Ovary (tissue), 9 donors: ENCODE data around the gene HDAC7. TPM values are rescaled to one million over a fixed set of nuclear protein-coding genes. Genes with fewer than 3 reads are reported as not detected.
A peak's percentile ranks its signal among the peaks of the same experiment; 100 is the strongest.

Source experiments
- DNase-seq, 5 donors: peaks; one replicate each; pipeline ENCODE4 v3.0.0-alpha.2; 2019 to 2020
- H3K27ac ChIP-seq, 2 donors: fragments of 200-600 bp; one replicate each; pipeline versions ENCODE4 v1.5.1 to v1.8.0; 2019 to 2022
- H3K27me3 ChIP-seq: fragments of 200-600 bp; one replicate; pipeline ENCODE4 v1.8.0; 2022
- H3K36me3 ChIP-seq: fragments of 200-600 bp; sonication (generic); one replicate; pipeline ENCODE4 v1.5.1; 2019
- H3K4me1 ChIP-seq: one replicate; pipeline ENCODE4 v1.8.1; 2013; ENCODE audit warnings: mild to moderate bottlenecking, moderate library complexity; ENCODE audit not compliant: insufficient read depth
- H3K4me3 ChIP-seq: fragments of 200-600 bp; sonication (generic); one replicate; pipeline ENCODE4 v1.5.1; 2017
- H3K9me3 ChIP-seq, 2 donors: fragments of 200-600 bp in 1 of 2; sonication (generic) in 1 of 2; one replicate each; pipeline versions ENCODE4 v1.5.1 to v1.8.1; 2013 to 2019; ENCODE audit warnings: mild to moderate bottlenecking in 1 of 2, moderate library complexity in 1 of 2
- CTCF ChIP-seq, 3 donors: fragments of 450-650 bp in 2 of 3; fragments of 200-600 bp in 1 of 3; IDR thresholded peaks; one replicate each; pipeline versions ENCODE4 v1.5.1 to v1.8.0; 2016 to 2022; ENCODE audit warnings: antibody characterized with exemption in 3 of 3, mild to moderate bottlenecking in 1 of 3
- EP300 ChIP-seq: sonication (generic); formaldehyde crosslinking; IDR thresholded peaks from one replicate; pipeline ENCODE4 v1.6.1; 2017; ENCODE audit warnings: antibody characterized with exemption
- POLR2A ChIP-seq: fragments of 450-650 bp; IDR thresholded peaks from one replicate; pipeline ENCODE4 v1.6.1; 2017; ENCODE audit warnings: antibody characterized with exemption, mild to moderate bottlenecking, moderate library complexity
- WGBS, 3 donors: extraction: QIAGEN DNeasy Blood & Tissue Kit in 1 of 3; methylation state at CpG; one replicate each; pipeline versions ENCODE4 v1.1.5 to v1.1.7; 2013 to 2017; 5-methylcytosine and 5-hydroxymethylcytosine counted together
- intact Hi-C, 4 donors: fragments of 100-400 bp; cut with DNase I; formaldehyde crosslinking; loops; one replicate each; pipeline versions ENCODE4 v1.11.0 to v1.15.1; 2022 to 2023
- polyA plus RNA-seq, 2 donors: library from polyadenylated mRNA; stranded (reverse); fragments of 200-250 nt in 1 of 2; fragments of 350-450 nt in 1 of 2; fragmentation: Illumina TruSeq in 1 of 2; extraction: RNeasy Lipid Tissue Mini Kit (QIAGEN cat#74804) in 1 of 2; gene quantifications; one replicate each; pipeline ENCODE4 v1.2.3, GENCODE V29; 2013 to 2014
- total RNA-seq, 7 donors: library from RNA; depleted of rRNA in 2 of 7; stranded (reverse); fragments of >200 nt in 2 of 7; fragmentation: NEBNext Ultra II Directional in 3 of 7; extraction: Animal tissue kit (Norgen Biotek cat#: 25700) in 3 of 7; gene quantifications; one replicate each; pipeline versions ENCODE4 v1.1.0 to v1.2.4, GENCODE V29; 2016 to 2023
- donor health status: DM: no; HTN: no; CAD: no; lungs with moderate emphysema.
- donor health status: DM: no; HTN: no; CAD: no.
- donor health status: Bipolar disorder and iron deficiency.
- donor health status: DM: yes; HTN: yes; CAD: no.
- donor health status: DM: no; HTN: no; CAD: no.
- donor health status: DM: yes; HTN: yes; CAD: no.

HDAC7 gene
- total and polyA plus RNA-seq, 9 donors: 40.1 to 151 (median 102) TPM

GRCh38 chr12:47839214-47839876 lies 19.6 kb upstream of the HDAC7 start:
- DNase-seq: no peak
- Histone ChIP-seq H3K27me3 (no peaks in the 10 kb centered on the region), H3K4me3 (no peak overlapping the region), H3K4me1 (peaks cover 6% of the 10 kb centered on the region), H3K36me3 (no peaks in the 10 kb centered on the region), H3K9me3 (no peaks in the 10 kb centered on the region), H3K27ac (no peak overlapping the region)
- WGBS, 3 donors: 85 to 91% (median 88%) methylated on average over 8 of the region's 8 CpGs
- TF ChIP-seq POLR2A (no peak), CTCF (IDR thresholded peaks at IDR 0.05) (no peak), EP300 (no peak)
- intact Hi-C loops: loop anchor here (2.0 to 10.0 kb wide), 7 partner anchors 37 to 122 kb away; no protein-coding TSS in a partner anchor

GRCh38 chr12:47838286-47838931 lies 18.7 kb upstream of the HDAC7 start:
- intact Hi-C loops: loop anchor here (2.0 to 10.0 kb wide), 7 partner anchors 36 to 121 kb away; no protein-coding TSS in a partner anchor
- DNase-seq: peak in 4 of 5 donors; percentile 27 to 64 (median 62)
- H3K4me3 ChIP-seq: no peak overlapping the region
- peaks cover 4% of the 10 kb centered on the region for H3K4me1 ChIP-seq
- peak; percentile 26 to 51 (median 34) for TF ChIP-seq CTCF (IDR thresholded peaks at IDR 0.05)
- TF ChIP-seq POLR2A: no peak
- no peak for TF ChIP-seq EP300
- no peaks in the 10 kb centered on the region for H3K9me3 ChIP-seq
- 26 to 37% (median 35%) methylated on average over 10 of the region's 10 CpGs for WGBS, 3 donors
- no peaks in the 10 kb centered on the region for H3K27me3 ChIP-seq
- peak overlapping the region in 1 of 2 donors; percentile 15 for H3K27ac ChIP-seq
- no peaks in the 10 kb centered on the region for H3K36me3 ChIP-seq

- H3K27me3 ChIP-seq: no peaks in the 10 kb centered on the region
- peaks cover 4% of the 10 kb centered on the region for H3K4me1 ChIP-seq
- H3K27ac ChIP-seq: peak overlapping the region in 1 of 2 donors; percentile 15
- no peak overlapping the region for H3K4me3 ChIP-seq
- intact Hi-C loops: loop anchor here (2.0 to 10.0 kb wide), 8 partner anchors 31 to 120 kb away; no protein-coding TSS in a partner anchor
- H3K36me3 ChIP-seq: no peaks in the 10 kb centered on the region
- peak; percentile 70 to 84 (median 81) for DNase-seq
- H3K9me3 ChIP-seq: no peaks in the 10 kb centered on the region
- 59 to 63% (median 60%) methylated on average over 13 of the region's 13 CpGs for WGBS, 3 donors
- no peak for TF ChIP-seq EP300
- TF ChIP-seq POLR2A: no peak
- peak; percentile 67 to 92 (median 91) for TF ChIP-seq CTCF (IDR thresholded peaks at IDR 0.05)
Measured at GRCh38 chr12:47837190-47838171, 17.8 kb upstream of the HDAC7 start.

GRCh38 chr12:47835831-47836155 lies 16.1 kb upstream of the HDAC7 start:
- no peaks in the 10 kb centered on the region for H3K36me3 ChIP-seq
- no peak overlapping the region for H3K4me3 ChIP-seq
- TF ChIP-seq POLR2A (no peak), EP300 (no peak), CTCF (IDR thresholded peaks at IDR 0.05) (no peak)
- intact Hi-C loops: loop anchor here (2.0 to 10.0 kb wide), 7 partner anchors 29 to 118 kb away; no protein-coding TSS in a partner anchor
- no peaks in the 10 kb centered on the region for H3K27me3 ChIP-seq
- WGBS, 3 donors: 87 to 90% (median 90%) methylated on average over 3 of the region's 3 CpGs
- no peak for DNase-seq
- no peaks in the 10 kb centered on the region for H3K4me1 ChIP-seq
- no peak overlapping the region for H3K27ac ChIP-seq
- H3K9me3 ChIP-seq: no peaks in the 10 kb centered on the region
